GM12878 (cell line): ENCODE data around the gene TRIM8. TPM values are rescaled to one million over a fixed set of nuclear protein-coding genes. Genes with fewer than 3 reads are reported as not detected.

Experiments used
- ATAC-seq: fragments of 200-7000 bp; cut with Tn5 transposase; 3 replicates; pipeline ENCODE4 v1.9.1; 2020; ENCODE audit warnings: mild to moderate bottlenecking, moderate library complexity
- BruUV-seq: library from RNA; stranded (reverse); fragments of 400-500 nt; replicated peaks from 2 replicates; lab custom pipeline; 2021; lab: Mats Ljungman, UMichigan
- CTCF ChIA-PET: fragments of 300-600 bp; sonication (Branson Sonifier 250); formaldehyde crosslinking; extraction: SDS; loops from one replicate; lab custom pipeline; 2021; ENCODE audit warnings: inconsistent platforms; lab: Yijun Ruan, JAX
- POLR2A ChIA-PET: fragments of 350-600 bp; formaldehyde crosslinking; extraction: SDS; loops from one replicate; lab custom pipeline; 2021; ENCODE audit warnings: inconsistent platforms; lab: Charles Lee
- RAD21 ChIA-PET: fragments of 300-600 bp; sonication (Branson Sonifier 250); formaldehyde crosslinking; loops from one replicate; lab custom pipeline; 2023; ENCODE audit warnings: antibody characterized with exemption; ENCODE audit not compliant: unreplicated experiment; lab: Charles Lee
- SMC1A ChIA-PET: fragments of 300-600 bp; sonication (Branson Sonifier 250); formaldehyde crosslinking; loops from one replicate; lab custom pipeline; 2023; ENCODE audit not compliant: unreplicated experiment, uncharacterized antibody; lab: Charles Lee
- DNase-seq: peaks from one replicate; pipeline ENCODE4 v3.0.0-alpha.2; 2011; ENCODE audit warnings: low read depth, low spot score
- FAIRE-seq: peaks from 3 replicates; lab custom pipeline; 2011; peaks lifted over from hg19 to GRCh38; lab: Jason Lieb, UNC
- H2AFZ ChIP-seq: 2 replicates; pipeline ENCODE4 v1.6.0; 2011; ENCODE audit warnings: low read depth, low read length, control low read depth; ENCODE audit not compliant: control insufficient read depth
- H3K27ac ChIP-seq: 2 replicates; pipeline ENCODE4 v1.5.1; 2011; ENCODE audit warnings: control low read depth; ENCODE audit not compliant: control insufficient read depth, insufficient read depth
- H3K27me3 ChIP-seq, 2 experiments: replicated peaks in 1 of 2; 2 replicates each; pipeline versions ENCODE4 v1.6.0 to v1.6.1; 2011; ENCODE audit warnings: low read length in 1 of 2; ENCODE audit not compliant: control insufficient read depth in 2 of 2, insufficient read depth in 2 of 2
- H3K36me3 ChIP-seq, 2 experiments: 2 replicates each; pipeline ENCODE4 v1.5.1; 2011; ENCODE audit warnings: low read length in 1 of 2; ENCODE audit not compliant: control insufficient read depth in 2 of 2, insufficient read depth in 2 of 2
- H3K4me1 ChIP-seq: 2 replicates; pipeline ENCODE4 v1.6.1; 2011; ENCODE audit warnings: mild to moderate bottlenecking, low read length, moderate library complexity, mixed read lengths; ENCODE audit not compliant: control insufficient read depth, insufficient read depth
- H3K4me2 ChIP-seq: 2 replicates; pipeline ENCODE4 v1.6.0; 2011; ENCODE audit warnings: control low read depth; ENCODE audit not compliant: control insufficient read depth, insufficient read depth
- H3K4me3 ChIP-seq: fragments of 200-600 bp; sonication (generic); 2 replicates; pipeline ENCODE4 v1.5.1; 2016
- H3K79me2 ChIP-seq: 2 replicates; pipeline ENCODE4 v1.6.0; 2011; ENCODE audit warnings: low read length; ENCODE audit not compliant: control insufficient read depth, insufficient read depth
- H3K9ac ChIP-seq: 2 replicates; pipeline ENCODE4 v1.8.0; 2011; ENCODE audit warnings: low read length, control low read depth, mixed read lengths; ENCODE audit not compliant: control insufficient read depth, insufficient read depth
- H3K9me3 ChIP-seq: replicated peaks from 3 replicates; pipeline ENCODE4 v1.5.1; 2011; ENCODE audit warnings: mild to moderate bottlenecking, low read length; ENCODE audit not compliant: control insufficient read depth, insufficient read depth
- H4K20me1 ChIP-seq: 2 replicates; pipeline ENCODE4 v1.6.0; 2011; ENCODE audit not compliant: control insufficient read depth, insufficient read depth
- BHLHE40 ChIP-seq, 2 experiments: fragments of 450-650 bp in 1 of 2; IDR thresholded peaks; 2 replicates each; pipeline ENCODE4 v1.6.1; 2011 to 2017; ENCODE audit warnings: low read depth in 2 of 2, borderline replicate concordance in 1 of 2, improper control_type of control experiment in 1 of 2, low read length in 1 of 2, mild to moderate bottlenecking in 1 of 2
- BRCA1 ChIP-seq: IDR thresholded peaks from 2 replicates; pipeline ENCODE4 v1.6.1; 2011; ENCODE audit warnings: low read depth, low read length, improper control_type of control experiment
- E2F8 ChIP-seq: fragments of 450-650 bp; IDR thresholded peaks from 2 replicates; pipeline ENCODE4 v1.6.1; 2018; ENCODE audit warnings: mild to moderate bottlenecking, low read depth, moderate library complexity; ENCODE audit not compliant: partially characterized antibody
- HSF1 ChIP-seq: fragments of 150-350 bp; IDR thresholded peaks from 2 replicates; pipeline ENCODE4 v1.6.1; 2014; ENCODE audit warnings: mild to moderate bottlenecking, low read depth, low read length
- PML ChIP-seq: IDR thresholded peaks from 2 replicates; pipeline ENCODE4 v1.6.1; 2012; ENCODE audit warnings: low read length, inconsistent platforms
- SMAD1 ChIP-seq: fragments of 450-650 bp; IDR thresholded peaks from 2 replicates; pipeline ENCODE4 v1.6.1; 2018; ENCODE audit warnings: mild to moderate bottlenecking, low read depth; ENCODE audit not compliant: partially characterized antibody
- SMAD5 ChIP-seq: IDR thresholded peaks from 2 replicates; pipeline ENCODE4 v1.6.1; 2016; ENCODE audit warnings: antibody characterized with exemption, low read depth
- SMC3 ChIP-seq: IDR thresholded peaks from 2 replicates; pipeline ENCODE4 v1.6.1; 2011; ENCODE audit warnings: low read length, improper control_type of control experiment, borderline replicate concordance
- SREBF2 ChIP-seq: IDR thresholded peaks from 2 replicates; pipeline ENCODE4 v1.6.1; 2012; ENCODE audit warnings: mild to moderate bottlenecking, low read length
- ZNF217 ChIP-seq: fragments of 450-650 bp; IDR thresholded peaks from 2 replicates; pipeline ENCODE4 v1.6.1; 2017; ENCODE audit warnings: antibody characterized with exemption, mild to moderate bottlenecking
- ZNF24 ChIP-seq: fragments of 450-650 bp; IDR thresholded peaks from 2 replicates; pipeline ENCODE4 v1.6.1; 2017; ENCODE audit warnings: antibody characterized with exemption, mild to moderate bottlenecking
- WGBS: methylation state at CpG from one replicate; pipeline ENCODE4 v1.1.6; 2016; ENCODE audit warnings: low lambda C conversion rate; ENCODE audit not compliant: insufficient replicate concordance, insufficient coverage; ENCODE audit errors: missing lambda C conversion rate; 5-methylcytosine and 5-hydroxymethylcytosine counted together
- in situ Hi-C: fragments of 300-500 bp; cut with MboI; formaldehyde crosslinking; loops from 9 replicates; pipeline ENCODE4 v1.14.3; 2018; ENCODE audit warnings: mixed read lengths
- intact Hi-C: fragments of 100-400 bp; cut with micrococcal nuclease; formaldehyde crosslinking; loops from one replicate; pipeline ENCODE4 v1.14.2; 2022; ENCODE audit not compliant: unreplicated experiment
- polyA plus RNA-seq, 11 experiments: library from polyadenylated mRNA; depleted of rRNA in 4 of 11; unstranded in 6 of 11; stranded (reverse) in 5 of 11; fragments of >200 nt; fragmentation: Nextera tagmentation in 4 of 11; fragmentation: Illumina TruSeq in 1 of 11; extraction: Ambion mirVana in 4 of 11; extraction: Trizol in 1 of 11; gene quantifications; 1 replicate in 1 of 11; 2 replicates in 10 of 11; pipeline versions ENCODE4 v1.2.1 to v1.2.3, GENCODE V29; 2011 to 2016; ENCODE audit warnings: inconsistent platforms in 2 of 11, missing spikeins in 2 of 11, low read depth in 1 of 11
- total RNA-seq, 4 experiments: library from RNA; depleted of rRNA in 3 of 4; stranded (reverse); fragments of >200 nt in 3 of 4; fragmentation: Illumina TruSeq in 1 of 4; extraction: Trizol in 1 of 4; gene quantifications; 2 replicates each; pipeline versions ENCODE4 v1.2.1 to v1.2.3, GENCODE V29; 2013 to 2021

TRIM8 gene
- total and polyA plus RNA-seq, 10 of the 15 experiments (the other 5 are each of a cell fraction or from before 2014, with no cell fraction given), result 7.9 to 53.2 (median 24.6) TPM

GRCh38 chr10:102657984-102658724 is 13.9 kb downstream of the TRIM8 start:
- no peak overlapping the region for H3K9ac ChIP-seq
- no peak for DNase-seq
- CTCF ChIA-PET, result interaction anchor here (9.4 kb wide), 1 partner anchor 18 kb away, joined by 82 read pairs; no protein-coding TSS in a partner anchor
- RAD21 ChIA-PET, result interaction anchor here (0.9 to 4.8 kb wide), 2 partner anchors 18 to 56 kb away, joined by 3 to 65 read pairs; partner anchors contain the start of genes ARL3 and SFXN2
- SMC1A ChIA-PET, result interaction anchor here (1.5 to 4.6 kb wide), 3 partner anchors 12 to 17 kb away, joined by 5 to 45 read pairs (median 27); partner anchors contain the start of gene TRIM8
- peaks cover 15% of the 10 kb centered on the region for H3K79me2 ChIP-seq
- H3K36me3 ChIP-seq, result peaks cover 27 to 36% of the 10 kb centered on the region in 2 experiments
- ATAC-seq, result no peak
- H3K27me3 ChIP-seq, result no peaks in the 10 kb centered on the region
- H3K9me3 ChIP-seq, result no peaks in the 10 kb centered on the region
- TSS peak; percentile 34 for BruUV-seq
- no peak overlapping the region for H3K4me3 ChIP-seq
- TF ChIP-seq BRCA1 (no peak), SMAD1 (no peak)
- intact Hi-C loops, result no loop called here
- 73% methylated on average over 13 of the region's 13 CpGs for WGBS
- in situ Hi-C loops, result no loop called here
- POLR2A ChIA-PET, result interaction anchor here (0.6 to 4.1 kb wide), 5 partner anchors 8 to 49 kb away, joined by 3 to 52 read pairs (median 5); partner anchors contain the start of gene TRIM8
- no peak overlapping the region for H3K27ac ChIP-seq
- no peak overlapping the region for H3K4me2 ChIP-seq
- H2AFZ ChIP-seq, result no peak overlapping the region
- no peak for FAIRE-seq
- H4K20me1 ChIP-seq, result no peaks in the 10 kb centered on the region
- H3K4me1 ChIP-seq, result peaks cover 30% of the 10 kb centered on the region

GRCh38 chr10:102658802-102659201 is 14.5 kb downstream of the TRIM8 start:
- ChIA-PET RAD21 (interaction anchor here (0.9 to 4.8 kb wide), 3 partner anchors 8 to 55 kb away, joined by 3 to 65 read pairs (median 35); partner anchors contain the start of genes ARL3 and SFXN2), SMC1A (interaction anchor here (0.7 to 4.6 kb wide), 5 partner anchors 9 to 55 kb away, joined by 4 to 45 read pairs (median 5); partner anchors contain the start of genes ARL3 and TRIM8), POLR2A (interaction anchor here (0.6 to 4.1 kb wide), 4 partner anchors 9 to 50 kb away, joined by 3 to 52 read pairs (median 6); no protein-coding TSS in a partner anchor), CTCF (interaction anchor here (0.7 to 9.4 kb wide), 2 partner anchors 8 to 18 kb away, joined by 3 to 82 read pairs; no protein-coding TSS in a partner anchor)
- Histone ChIP-seq H3K9me3 (no peaks in the 10 kb centered on the region), H3K9ac (no peak overlapping the region), H3K4me1 (peaks cover 24% of the 10 kb centered on the region), H3K4me2 (no peak overlapping the region), H3K27ac (no peak overlapping the region), H3K36me3 (peaks cover 20 to 29% of the 10 kb centered on the region in 2 experiments; a peak in 3 of 4 replicates), H2AFZ (no peak overlapping the region), H3K79me2 (peaks cover 8% of the 10 kb centered on the region), H3K4me3 (no peak overlapping the region), H3K27me3 (no peaks in the 10 kb centered on the region), H4K20me1 (no peaks in the 10 kb centered on the region)
- BruUV-seq, result no TSS peak
- intact Hi-C loops, result no loop called here
- no peak for ATAC-seq
- DNase-seq, result no peak
- in situ Hi-C loops, result no loop called here
- WGBS, result 79% methylated on average over 5 of the region's 5 CpGs
- no peak for FAIRE-seq
- TF ChIP-seq SMAD1 (no peak), ZNF217 (no peak), SREBF2 (no peak), SMAD5 (no peak), HSF1 (no peak), SMC3 (no peak), PML (no peak), E2F8 (no peak), BHLHE40 (IDR thresholded peaks at IDR 0.05; ENCODE audit: borderline replicate concordance in 1 of 2, low read depth in 2 of 2, low read length in 1 of 2) (no peak), ZNF24 (no peak)
